Psoas muscle (tissue), 8 donors: Measurements from ENCODE around the gene CDKAL1. TPM values are rescaled to one million over a fixed set of nuclear protein-coding genes. Genes with fewer than 3 reads are reported as not detected.

Experiments
- ATAC-seq, 4 donors: fragments of 200-7000 bp; cut with Tn5 transposase; one replicate each; pipeline ENCODE4 v1.9.1; 2020; ENCODE audit warnings: moderate library complexity in 3 of 4, mild to moderate bottlenecking in 2 of 4
- DNase-seq, 2 donors: peaks; one replicate each; pipeline ENCODE4 v3.0.0-alpha.2; 2020
- H3K27ac ChIP-seq: fragments of 200-600 bp; one replicate; pipeline ENCODE4 v1.8.0; 2022
- H3K27me3 ChIP-seq, 3 donors: fragments of 200-600 bp in 1 of 3; one replicate each; pipeline versions ENCODE4 v1.6.1 to v1.8.0; 2013 to 2022; ENCODE audit warnings: low read length in 2 of 3, mild to moderate bottlenecking in 2 of 3, moderate library complexity in 1 of 3; ENCODE audit not compliant: insufficient read depth in 3 of 3
- H3K36me3 ChIP-seq, 2 donors: fragments of 200-600 bp in 1 of 2; one replicate each; pipeline versions ENCODE4 v1.6.1 to v1.8.0; 2013 to 2022; ENCODE audit warnings: low read depth in 1 of 2, mild to moderate bottlenecking in 1 of 2, moderate library complexity in 1 of 2; ENCODE audit not compliant: insufficient read depth in 1 of 2
- H3K4me1 ChIP-seq: fragments of 200-600 bp; one replicate; pipeline ENCODE4 v1.8.0; 2022
- H3K4me3 ChIP-seq: fragments of 200-600 bp; one replicate; pipeline ENCODE4 v1.8.0; 2022; ENCODE audit warnings: mild to moderate bottlenecking
- H3K9me3 ChIP-seq: fragments of 200-600 bp; one replicate; pipeline ENCODE4 v1.8.0; 2022
- WGBS, 3 donors: extraction: QIAGEN DNeasy Blood & Tissue Kit; methylation state at CpG; one replicate each; pipeline versions ENCODE4 v1.1.6 to v1.1.7; 2013; 5-methylcytosine and 5-hydroxymethylcytosine counted together
- intact Hi-C, 2 donors: fragments of 100-400 bp; cut with DNase I; formaldehyde crosslinking; loops; one replicate each; pipeline versions ENCODE4 v1.11.0 to v1.14.2; 2022
- polyA plus RNA-seq, 3 donors: library from polyadenylated mRNA; stranded (reverse); fragments of 200-250 nt; gene quantifications; one replicate each; pipeline ENCODE4 v1.2.3, GENCODE V29; 2013
- total RNA-seq, 4 donors: library from RNA; stranded (reverse); fragmentation: NEBNext Ultra II Directional in 2 of 4; extraction: Animal tissue kit (Norgen Biotek cat#: 25700) in 2 of 4; gene quantifications; one replicate each; pipeline versions ENCODE4 v1.2.1 to v1.2.4, GENCODE V29; 2021 to 2023
- TF ChIP-seq, protein P1 (sequence below): fragments of 200-600 bp; IDR thresholded peaks from one replicate; pipeline ENCODE4 v1.8.0; 2022; ENCODE audit warnings: antibody characterized with exemption
- donor health status: healthy with polysubstance abuse.
- donor health status: DM: no; HTN: no; CAD: no; lungs with moderate emphysema.
- donor health status: Bipolar disorder and iron deficiency.
- donor health status: healthy.
- donor health status: DM: yes; HTN: yes; CAD: no.
- donor health status: DM: no; HTN: no; CAD: no.
- donor health status: DM: no; HTN: no; CAD: no.
- donor health status: DM: yes; HTN: yes; CAD: no.

The CDKAL1 gene
- total and polyA plus RNA-seq, 7 donors: 4.5 to 16.1 (median 12.9) TPM

- WGBS, 3 donors: 64 to 75% (median 71%) methylated on average over 2 of the region's 2 CpGs
- Histone ChIP-seq H3K4me3 (no peak overlapping the region), H3K4me1 (no peaks in the 10 kb centered on the region), H3K36me3 (no peaks in the 10 kb centered on the region), H3K27ac (no peak overlapping the region), H3K27me3 (no peaks in the 10 kb centered on the region), H3K9me3 (no peaks in the 10 kb centered on the region)
- no peak for ATAC-seq
- TF ChIP-seq, protein P1, sequence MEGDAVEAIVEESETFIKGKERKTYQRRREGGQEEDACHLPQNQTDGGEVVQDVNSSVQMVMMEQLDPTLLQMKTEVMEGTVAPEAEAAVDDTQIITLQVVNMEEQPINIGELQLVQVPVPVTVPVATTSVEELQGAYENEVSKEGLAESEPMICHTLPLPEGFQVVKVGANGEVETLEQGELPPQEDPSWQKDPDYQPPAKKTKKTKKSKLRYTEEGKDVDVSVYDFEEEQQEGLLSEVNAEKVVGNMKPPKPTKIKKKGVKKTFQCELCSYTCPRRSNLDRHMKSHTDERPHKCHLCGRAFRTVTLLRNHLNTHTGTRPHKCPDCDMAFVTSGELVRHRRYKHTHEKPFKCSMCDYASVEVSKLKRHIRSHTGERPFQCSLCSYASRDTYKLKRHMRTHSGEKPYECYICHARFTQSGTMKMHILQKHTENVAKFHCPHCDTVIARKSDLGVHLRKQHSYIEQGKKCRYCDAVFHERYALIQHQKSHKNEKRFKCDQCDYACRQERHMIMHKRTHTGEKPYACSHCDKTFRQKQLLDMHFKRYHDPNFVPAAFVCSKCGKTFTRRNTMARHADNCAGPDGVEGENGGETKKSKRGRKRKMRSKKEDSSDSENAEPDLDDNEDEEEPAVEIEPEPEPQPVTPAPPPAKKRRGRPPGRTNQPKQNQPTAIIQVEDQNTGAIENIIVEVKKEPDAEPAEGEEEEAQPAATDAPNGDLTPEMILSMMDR: no peak
- no peak for DNase-seq
- intact Hi-C loops: no loop called here
These were observed 630.6 kb downstream of the CDKAL1 start for GRCh38 chr6:21164768-21165326.

GRCh38 chr6:21166754-21167153 lies 632.5 kb downstream of the CDKAL1 start:
- Histone ChIP-seq H3K4me1 (no peaks in the 10 kb centered on the region), H3K4me3 (no peak overlapping the region), H3K36me3 (no peaks in the 10 kb centered on the region), H3K9me3 (no peaks in the 10 kb centered on the region), H3K27ac (no peak overlapping the region), H3K27me3 (no peaks in the 10 kb centered on the region)
- 86 to 93% (median 86%) methylated on average over 2 of the region's 2 CpGs for WGBS, 3 donors
- DNase-seq (no peak), ATAC-seq (no peak)
- intact Hi-C loops: no loop called here
- TF ChIP-seq, protein P1: no peak

- Histone ChIP-seq H3K4me3 (no peak overlapping the region), H3K27me3 (no peaks in the 10 kb centered on the region), H3K4me1 (no peaks in the 10 kb centered on the region), H3K36me3 (no peaks in the 10 kb centered on the region), H3K9me3 (no peaks in the 10 kb centered on the region), H3K27ac (no peak overlapping the region)
- intact Hi-C loops: no loop called here
- TF ChIP-seq, protein P1: no peak
- ATAC-seq: no peak
- no peak for DNase-seq
- 93 to 95% (median 93%) methylated on average over 6 of the region's 6 CpGs for WGBS, 3 donors
These were observed 633.5 kb downstream of the CDKAL1 start for GRCh38 chr6:21167790-21168189.

DNA sequence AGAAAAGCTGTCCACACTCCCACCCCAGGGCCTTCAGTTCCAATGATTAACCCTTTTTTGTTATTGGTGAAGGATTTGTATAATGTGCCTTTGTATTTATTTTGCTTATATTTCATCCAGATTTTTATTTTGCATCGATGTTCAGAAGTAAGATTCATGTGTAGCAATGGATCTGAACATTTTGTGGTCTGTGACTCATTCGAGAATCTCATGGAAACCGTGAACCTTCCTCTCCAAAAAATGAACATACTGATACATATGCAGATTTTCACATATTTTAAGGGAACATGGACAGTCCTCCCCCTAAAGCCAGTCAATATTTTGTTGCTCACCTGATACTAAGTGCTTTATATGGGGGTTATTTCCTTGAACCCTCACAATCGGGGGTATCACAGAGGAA lies 637.5 kb downstream of the CDKAL1 start:
- Histone ChIP-seq H3K4me3 (no peak overlapping the region), H3K4me1 (no peaks in the 10 kb centered on the region), H3K27me3 (no peaks in the 10 kb centered on the region), H3K27ac (no peak overlapping the region), H3K9me3 (no peaks in the 10 kb centered on the region), H3K36me3 (no peaks in the 10 kb centered on the region)
- no peak for ATAC-seq
- WGBS, 3 donors: 95 to 98% (median 98%) methylated on average over 4 of the region's 4 CpGs
- no peak for DNase-seq
- TF ChIP-seq, protein P1: no peak
- intact Hi-C loops: no loop called here

DNA sequence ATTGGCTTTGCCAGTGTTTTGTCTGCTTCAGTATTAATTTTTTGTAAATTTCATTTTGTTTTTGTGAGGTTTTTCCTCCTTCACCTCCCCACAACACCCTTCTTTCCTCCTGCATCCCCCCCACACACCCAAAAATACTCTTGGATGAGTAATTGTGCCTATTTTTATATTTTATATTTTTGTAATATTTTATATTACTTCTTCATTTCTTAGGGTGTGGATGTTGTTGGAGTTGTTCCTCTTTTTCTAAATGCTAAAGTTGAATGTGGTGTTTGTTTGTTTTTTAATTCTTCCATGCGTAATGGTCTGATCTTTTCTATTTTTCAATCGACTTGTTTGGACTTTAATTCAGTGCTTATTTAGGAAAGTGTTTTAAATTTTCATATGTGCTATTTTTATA lies 638.8 kb downstream of the CDKAL1 start:
- DNase-seq (no peak), ATAC-seq (no peak)
- WGBS, 3 donors: 89 to 94% (median 93%) methylated on average over 2 of the region's 2 CpGs
- no peaks in the 10 kb centered on the region for H3K36me3 ChIP-seq
- intact Hi-C loops: no loop called here
- H3K27ac ChIP-seq: no peak overlapping the region
- no peaks in the 10 kb centered on the region for H3K9me3 ChIP-seq
- no peak overlapping the region for H3K4me3 ChIP-seq
- no peaks in the 10 kb centered on the region for H3K4me1 ChIP-seq
- H3K27me3 ChIP-seq: no peaks in the 10 kb centered on the region
- TF ChIP-seq, protein P1: no peak
